SJCRH30 (cell line): ENCODE results near the gene TKT. TPM values are rescaled to one million over a fixed set of nuclear protein-coding genes. Genes with fewer than 3 reads are reported as not detected.
A peak's percentile ranks its signal among the peaks of the same experiment; 100 is the strongest.

Experiments
- DNase-seq, 2 experiments: peaks; one replicate each; pipeline ENCODE4 v3.0.0-alpha.2; 2015 to 2020
- H3K27ac ChIP-seq: fragments of 250-450 bp; sonication (Bioruptor Pico); 2 replicates; pipeline ENCODE4 v1.5.1; 2020; ENCODE audit warnings: mild to moderate bottlenecking, moderate library complexity
- H3K27me3 ChIP-seq: fragments of 250-450 bp; sonication (Bioruptor Pico); 2 replicates; pipeline ENCODE4 v1.5.1; 2020; ENCODE audit warnings: mild to moderate bottlenecking, moderate library complexity
- H3K36me3 ChIP-seq: fragments of 250-450 bp; sonication (Bioruptor Pico); 2 replicates; pipeline ENCODE4 v1.5.1; 2020; ENCODE audit warnings: mild to moderate bottlenecking, moderate library complexity
- H3K4me1 ChIP-seq: fragments of 250-450 bp; sonication (Bioruptor Pico); 2 replicates; pipeline ENCODE4 v1.5.1; 2020; ENCODE audit warnings: mild to moderate bottlenecking, moderate library complexity
- H3K4me3 ChIP-seq: fragments of 250-450 bp; sonication (Bioruptor Pico); 2 replicates; pipeline ENCODE4 v1.5.1; 2020; ENCODE audit warnings: mild to moderate bottlenecking, moderate library complexity
- H3K9me3 ChIP-seq: fragments of 250-450 bp; sonication (Bioruptor Pico); replicated peaks from 2 replicates; pipeline ENCODE4 v1.5.1; 2020; ENCODE audit warnings: mild to moderate bottlenecking, moderate library complexity
- total RNA-seq: library from RNA; depleted of rRNA; stranded (reverse); fragments of >200 nt; shearing (Covaris generic); gene quantifications from 2 replicates; pipeline ENCODE4 v1.2.3, GENCODE V29; 2014

The TKT gene
- total RNA-seq, 1 experiment from 2014 or later = 254 TPM

GRCh38 chr3:53238886-53239285 lies 16.9 kb downstream of the TKT start:
- Histone ChIP-seq H3K4me3 (no peak overlapping the region), H3K9me3 (no peaks in the 10 kb centered on the region), H3K27ac (no peak overlapping the region), H3K27me3 (no peaks in the 10 kb centered on the region), H3K36me3 (peaks cover 27% of the 10 kb centered on the region), H3K4me1 (no peaks in the 10 kb centered on the region)
- DNase-seq = no peak

DNA sequence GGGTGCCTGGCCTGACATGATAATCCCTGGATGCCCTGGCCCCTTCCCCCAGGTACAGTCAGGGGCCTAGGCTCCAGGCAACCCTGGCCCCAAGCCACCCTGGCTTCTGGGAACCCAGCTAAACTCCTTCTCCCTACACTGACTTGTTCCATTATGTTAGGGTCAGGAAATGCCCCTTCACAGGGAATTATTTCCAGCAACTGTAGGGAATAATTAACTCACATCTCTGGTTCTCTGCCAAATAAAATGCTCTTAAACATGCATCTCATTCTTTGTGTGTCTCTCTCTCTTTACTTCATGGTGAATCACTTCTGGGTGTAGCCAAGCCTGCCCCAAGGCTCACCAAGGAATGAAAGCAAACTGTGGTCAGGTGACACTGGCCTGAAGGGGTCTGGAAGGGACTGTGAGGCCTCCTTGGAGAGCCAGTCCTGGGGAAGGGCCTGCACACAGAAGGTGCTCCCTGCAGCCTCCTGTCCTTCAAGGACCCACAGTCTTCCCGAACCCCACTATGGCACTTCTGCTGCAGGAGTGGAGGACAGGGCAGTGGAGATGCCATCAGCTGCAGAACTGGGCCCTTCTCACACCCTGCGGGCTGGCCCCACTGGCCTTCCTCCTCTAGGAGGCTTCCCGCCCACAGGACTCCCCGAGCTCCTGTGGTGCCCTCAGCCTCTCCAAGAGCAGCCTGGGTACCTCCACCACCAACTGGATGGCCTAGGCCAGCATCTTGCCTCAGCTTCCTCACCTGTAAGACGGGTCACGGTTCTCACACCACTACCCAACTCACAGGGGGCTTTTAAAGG lies 17.6 kb downstream of the TKT start:
- Histone ChIP-seq H3K27ac (no peak overlapping the region), H3K9me3 (no peaks in the 10 kb centered on the region), H3K4me1 (no peaks in the 10 kb centered on the region), H3K27me3 (no peaks in the 10 kb centered on the region), H3K36me3 (peaks cover 32% of the 10 kb centered on the region), H3K4me3 (no peak overlapping the region)
- DNase-seq = no peak

- Histone ChIP-seq H3K27me3 (no peaks in the 10 kb centered on the region), H3K36me3 (peaks cover 40% of the 10 kb centered on the region), H3K4me1 (no peaks in the 10 kb centered on the region), H3K9me3 (no peaks in the 10 kb centered on the region), H3K27ac (no peak overlapping the region), H3K4me3 (no peak overlapping the region)
- DNase-seq = peak in 1 of 2 experiments; percentile 23
Observed at GRCh38 chr3:53236112-53236841, 19.5 kb downstream of the TKT start.

- Histone ChIP-seq H3K9me3 (no peaks in the 10 kb centered on the region), H3K4me1 (no peaks in the 10 kb centered on the region), H3K27ac (no peak overlapping the region), H3K27me3 (no peaks in the 10 kb centered on the region), H3K4me3 (no peak overlapping the region), H3K36me3 (peaks cover 42% of the 10 kb centered on the region)
- DNase-seq = no peak
Observed at GRCh38 chr3:53235545-53235944, 20.3 kb downstream of the TKT start.

- Histone ChIP-seq H3K27me3 (no peaks in the 10 kb centered on the region), H3K36me3 (peaks cover 42% of the 10 kb centered on the region)
Observed at GRCh38 chr3:53234841-53235232, 21.0 kb downstream of the TKT start.

GRCh38 chr3:53234130-53234840 lies 21.5 kb downstream of the TKT start:
- no peaks in the 10 kb centered on the region for H3K4me1 ChIP-seq
- DNase-seq = no peak
- no peaks in the 10 kb centered on the region for H3K27me3 ChIP-seq
- peaks cover 40% of the 10 kb centered on the region for H3K36me3 ChIP-seq
- H3K27ac ChIP-seq = no peak overlapping the region
- no peaks in the 10 kb centered on the region for H3K9me3 ChIP-seq
- no peak overlapping the region for H3K4me3 ChIP-seq

More at GRCh38 chr3:53234841-53235232, 21.0 kb downstream of the TKT start:
- Histone ChIP-seq H3K27ac (no peak overlapping the region), H3K9me3 (no peaks in the 10 kb centered on the region), H3K4me1 (no peaks in the 10 kb centered on the region), H3K4me3 (no peak overlapping the region)
- DNase-seq = no peak

DNA sequence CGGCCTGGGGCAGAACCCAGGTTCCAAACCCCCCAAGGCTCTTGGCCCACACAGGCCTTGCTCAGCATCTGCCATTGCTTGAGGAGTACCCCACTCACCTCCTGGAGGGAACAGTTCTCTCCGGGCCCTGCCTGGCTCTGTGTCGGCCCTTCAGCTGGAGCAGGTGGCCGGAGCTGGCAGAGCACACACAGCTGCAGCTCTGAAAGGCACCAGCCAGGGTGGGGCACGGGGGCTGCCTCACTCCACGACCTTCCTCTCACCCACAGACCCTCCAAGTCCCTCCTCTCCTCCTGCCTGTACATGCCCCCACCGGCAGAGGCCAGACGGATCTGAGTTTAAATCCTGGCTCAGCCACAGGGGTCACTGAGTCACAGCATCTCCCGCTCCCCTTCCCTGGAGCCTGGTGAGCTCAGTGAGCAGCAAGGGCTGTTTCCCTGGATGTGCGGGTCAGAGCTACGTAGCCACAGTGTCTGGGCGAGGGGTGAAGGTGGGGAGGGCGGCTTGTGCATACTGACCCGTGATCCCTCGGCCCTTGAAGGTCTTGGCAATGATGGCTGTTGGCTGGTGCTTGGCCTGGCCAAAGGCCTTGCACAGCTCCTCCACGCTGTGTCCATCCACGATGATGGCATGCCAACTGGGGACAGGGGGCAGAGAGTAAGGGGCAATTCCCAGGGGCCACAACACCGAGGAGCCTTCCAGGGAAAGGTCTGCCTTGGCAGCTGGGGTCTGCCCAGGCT lies 23.0 kb downstream of the TKT start:
- DNase-seq = no peak
- Histone ChIP-seq H3K36me3 (peaks cover 43% of the 10 kb centered on the region), H3K9me3 (no peaks in the 10 kb centered on the region), H3K27ac (no peak overlapping the region), H3K4me1 (no peaks in the 10 kb centered on the region), H3K27me3 (no peaks in the 10 kb centered on the region), H3K4me3 (no peak overlapping the region)

DNA sequence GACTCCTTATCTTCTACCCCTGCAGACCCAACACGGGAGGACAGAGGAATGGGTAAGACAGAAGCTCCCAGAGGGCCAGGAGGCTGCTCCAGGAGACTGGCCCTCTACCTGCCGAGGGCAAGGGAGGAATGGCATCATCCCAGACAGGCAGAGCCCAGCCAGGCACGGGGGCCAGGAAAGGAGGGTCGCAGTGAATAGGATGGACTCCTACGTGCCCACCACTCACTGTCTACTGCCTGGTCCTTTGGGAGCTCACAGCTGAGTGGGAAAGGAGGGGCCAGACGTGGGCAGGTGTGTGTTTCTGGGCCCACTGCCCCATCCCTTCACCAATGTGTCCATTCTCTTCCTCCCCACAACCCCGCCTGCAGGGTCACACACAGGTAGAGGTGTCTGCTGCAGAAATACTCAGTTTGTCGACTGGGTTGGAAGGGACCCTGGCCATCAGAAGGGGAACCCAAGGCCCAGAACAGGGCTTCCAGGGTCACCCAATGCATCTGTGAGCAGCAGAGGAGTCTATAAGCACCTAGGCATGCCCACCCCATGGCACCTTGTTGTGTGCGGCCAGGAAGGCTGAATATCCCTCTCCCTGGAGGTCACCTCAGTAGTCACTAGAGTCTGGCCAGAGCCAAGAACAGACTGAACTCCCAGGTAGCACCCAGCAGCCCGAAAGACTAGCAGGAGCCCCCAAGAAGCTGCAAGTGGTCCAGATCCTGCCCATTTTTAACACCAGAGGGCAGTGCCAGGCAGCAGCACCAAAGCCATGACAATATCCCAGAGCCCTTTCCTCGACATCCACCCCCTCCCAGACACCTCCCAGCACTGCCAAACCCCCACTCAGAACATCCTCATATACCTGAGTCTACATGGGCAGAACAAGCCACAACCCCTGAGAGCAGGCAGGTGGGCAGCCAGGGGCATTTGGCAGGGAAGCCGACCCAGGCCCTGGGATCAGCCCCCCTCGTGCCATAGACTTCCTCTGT lies 24.0 kb downstream of the TKT start:
- Histone ChIP-seq H3K9me3 (no peaks in the 10 kb centered on the region), H3K4me1 (no peaks in the 10 kb centered on the region), H3K27me3 (no peaks in the 10 kb centered on the region), H3K36me3 (peaks cover 50% of the 10 kb centered on the region), H3K27ac (no peak overlapping the region), H3K4me3 (no peak overlapping the region)
- no peak for DNase-seq

- Histone ChIP-seq H3K9me3 (no peaks in the 10 kb centered on the region), H3K27me3 (no peaks in the 10 kb centered on the region), H3K27ac (no peak overlapping the region), H3K36me3 (peaks cover 56% of the 10 kb centered on the region), H3K4me3 (no peak overlapping the region), H3K4me1 (no peaks in the 10 kb centered on the region)
- DNase-seq = no peak
Observed at GRCh38 chr3:53230789-53231188, 25.0 kb downstream of the TKT start.

DNA sequence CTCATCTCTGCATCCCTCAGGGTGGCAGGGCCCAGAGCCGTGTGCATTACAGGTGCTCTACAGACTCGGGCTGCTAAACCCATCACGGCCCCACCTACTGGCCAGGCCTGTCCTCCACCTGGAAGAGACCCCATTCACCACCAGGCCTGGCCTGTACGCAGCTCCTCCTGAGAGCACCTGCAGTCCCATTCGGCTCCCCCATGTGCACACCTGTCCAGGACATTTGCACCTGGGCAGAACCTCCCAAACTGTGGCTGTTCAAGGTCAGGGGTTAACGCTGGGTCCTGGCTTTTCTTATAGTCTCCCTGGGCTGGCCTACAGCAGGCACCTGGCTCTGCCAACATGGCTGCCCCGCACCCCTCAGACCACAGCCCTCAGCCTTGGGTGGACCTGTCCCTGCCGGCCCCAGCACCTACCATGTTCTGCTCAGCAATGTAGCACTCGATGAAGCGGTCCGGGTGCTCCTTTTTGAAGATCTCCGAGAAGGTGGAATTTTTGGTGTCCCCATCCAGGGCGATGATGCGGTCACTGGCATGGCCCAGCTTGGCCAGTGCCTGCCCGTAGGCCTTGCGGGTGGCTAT lies 25.7 kb downstream of the TKT start:
- DNase-seq = no peak
- Histone ChIP-seq H3K4me3 (no peak overlapping the region), H3K4me1 (no peaks in the 10 kb centered on the region), H3K36me3 (peaks cover 58% of the 10 kb centered on the region), H3K9me3 (no peaks in the 10 kb centered on the region), H3K27me3 (no peaks in the 10 kb centered on the region), H3K27ac (no peak overlapping the region)

- no peak for DNase-seq
- H3K4me3 ChIP-seq = no peak overlapping the region
- H3K36me3 ChIP-seq = peaks cover 56% of the 10 kb centered on the region
- H3K27ac ChIP-seq = no peak overlapping the region
- no peaks in the 10 kb centered on the region for H3K27me3 ChIP-seq
- H3K4me1 ChIP-seq = no peaks in the 10 kb centered on the region
- H3K9me3 ChIP-seq = no peaks in the 10 kb centered on the region
Observed at GRCh38 chr3:53229606-53230005, 26.2 kb downstream of the TKT start.

DNA sequence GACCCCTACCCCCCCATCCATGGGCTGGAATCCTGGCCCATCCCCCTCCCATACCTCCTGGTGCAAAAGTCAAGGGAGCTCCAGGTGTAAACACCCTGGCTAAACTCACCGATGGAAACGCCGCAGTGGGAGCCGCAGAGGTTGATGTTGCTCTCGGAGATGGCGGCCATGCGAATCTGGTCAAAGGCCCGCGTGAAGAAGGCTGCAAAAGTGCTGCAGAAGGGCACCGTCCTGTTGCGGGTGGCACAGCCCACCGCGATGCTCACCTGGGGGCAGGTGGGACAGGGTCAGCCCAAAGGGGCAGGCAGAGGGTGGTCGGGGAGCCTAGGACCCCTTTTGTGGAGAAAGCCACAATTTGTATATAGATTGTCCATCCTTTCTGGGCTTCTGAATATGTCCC lies 26.7 kb downstream of the TKT start:
- Histone ChIP-seq H3K4me3 (no peak overlapping the region), H3K27ac (no peak overlapping the region), H3K4me1 (no peaks in the 10 kb centered on the region), H3K9me3 (no peaks in the 10 kb centered on the region), H3K36me3 (peaks cover 54% of the 10 kb centered on the region), H3K27me3 (no peaks in the 10 kb centered on the region)
- DNase-seq = no peak
